Suppressor macrophage treated with lipopolysaccharide for 4 hours (primary cell): ENCODE results near the gene ZDHHC6.
"Not testable (repeated sequence)": the region's sequence is repeated elsewhere in the genome, so short reads cannot be mapped to it uniquely, and the experiment has no call there.

Experiments used
- DNase-seq: peaks from one replicate; pipeline ENCODE4 v3.0.0-alpha.2; 2020

The ZDHHC6 gene

DNA sequence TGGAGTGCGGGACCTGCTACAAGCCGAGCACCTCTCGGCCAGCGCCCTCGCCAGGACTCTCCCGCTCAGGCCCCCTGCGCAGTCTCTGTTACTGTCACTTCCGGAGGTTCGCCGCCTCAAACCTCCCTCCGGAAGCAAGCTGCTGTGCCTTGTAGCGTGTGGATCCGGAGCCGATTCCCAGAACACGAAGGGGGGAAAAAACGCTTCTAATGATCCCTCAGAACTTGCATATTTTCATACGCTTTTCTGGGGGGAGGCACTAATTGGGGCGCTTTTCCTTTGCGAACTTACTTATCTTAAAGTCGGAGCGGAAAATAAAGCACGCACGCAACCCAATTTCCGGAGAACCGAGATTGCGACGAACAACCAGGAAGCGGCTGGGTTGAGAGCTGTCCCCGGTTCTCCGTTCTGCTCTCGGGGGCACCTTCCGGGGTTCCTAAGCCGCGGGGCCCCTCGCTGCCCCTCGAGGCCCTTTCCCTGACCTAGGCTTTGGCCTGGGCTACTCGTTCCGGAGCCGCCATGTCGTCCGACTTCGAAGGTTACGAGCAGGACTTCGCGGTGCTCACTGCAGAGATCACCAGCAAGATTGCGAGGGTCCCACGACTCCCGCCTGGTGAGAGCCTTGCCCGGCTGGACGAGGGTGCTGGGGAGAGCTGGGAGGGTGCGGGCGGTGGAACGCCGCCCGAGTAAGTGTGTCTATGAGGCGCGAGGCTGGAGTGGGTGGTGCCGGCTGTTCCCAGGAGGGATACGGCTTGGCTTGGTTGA is at the start of gene ZDHHC6, which contains the start of gene VTI1A:
TSS of gene ZDHHC6 (minus strand) at position 60 of the 765 bp plus-strand sequence. CDS start 1,478 bp downstream, outside the sequence.
TSS of gene VTI1A (plus strand) at position 361 of the 765 bp plus-strand sequence. CDS start at position 520, 159 bp downstream.
- DNase-seq = peak; percentile 88

DNA sequence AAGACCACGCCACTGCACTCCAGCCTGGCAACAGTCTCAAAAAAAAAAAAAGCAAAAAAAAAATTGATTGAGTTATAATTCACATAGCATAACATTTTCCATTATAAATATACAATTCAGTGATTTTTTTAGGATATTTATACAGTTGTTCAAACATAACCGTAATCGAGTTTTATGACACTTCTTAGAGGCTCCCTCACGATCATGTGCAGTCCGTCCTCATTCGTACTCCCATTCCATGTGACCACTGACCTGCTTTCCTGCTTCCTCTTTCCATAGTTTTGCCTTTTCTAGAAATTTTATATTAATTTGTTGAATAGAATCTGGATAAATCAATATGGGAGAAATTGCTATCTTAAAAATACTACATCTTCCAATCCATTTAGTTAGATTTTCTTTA is 46.0 kb upstream of the ZDHHC6 start:
- no peak for DNase-seq

DNA sequence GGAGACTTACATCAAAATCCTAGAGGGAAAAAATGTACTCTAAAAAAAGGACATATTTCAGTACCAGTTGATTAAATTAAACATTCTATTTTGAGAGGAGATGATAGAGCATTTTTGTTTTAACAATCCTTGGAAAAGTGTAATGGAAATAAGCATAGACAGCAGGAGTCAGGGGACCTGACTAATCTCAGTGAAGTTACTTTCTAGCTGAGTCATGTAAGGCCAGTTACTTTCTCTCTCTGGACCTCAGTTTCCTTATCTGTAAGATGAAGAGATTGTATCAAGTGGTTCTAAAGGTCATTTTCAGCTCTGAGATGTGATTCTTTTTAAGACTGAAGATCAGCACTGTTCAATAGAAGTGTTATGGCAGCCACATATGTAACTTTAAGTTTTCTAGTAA is 44.4 kb upstream of the ZDHHC6 start:
- no peak for DNase-seq

DNA sequence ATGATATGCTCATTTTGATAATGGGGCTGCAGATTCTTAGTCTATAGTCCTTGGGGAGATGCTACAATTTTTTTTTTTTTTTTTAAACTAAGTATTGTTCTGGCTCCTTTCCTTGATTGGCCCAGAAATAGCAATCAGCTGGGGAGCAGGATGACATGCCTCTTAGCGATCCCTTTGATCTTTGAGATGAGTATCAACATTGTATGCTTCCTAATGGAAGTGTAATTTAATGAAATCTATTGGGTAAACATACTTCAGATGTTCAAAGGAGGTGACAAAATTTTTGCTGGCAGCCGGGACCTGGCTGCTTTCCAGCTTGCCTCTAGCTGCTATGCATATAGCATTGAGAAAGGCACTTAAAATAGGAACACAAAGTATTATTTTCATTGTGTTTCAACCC is 43.8 kb upstream of the ZDHHC6 start:
- no peak for DNase-seq

DNA sequence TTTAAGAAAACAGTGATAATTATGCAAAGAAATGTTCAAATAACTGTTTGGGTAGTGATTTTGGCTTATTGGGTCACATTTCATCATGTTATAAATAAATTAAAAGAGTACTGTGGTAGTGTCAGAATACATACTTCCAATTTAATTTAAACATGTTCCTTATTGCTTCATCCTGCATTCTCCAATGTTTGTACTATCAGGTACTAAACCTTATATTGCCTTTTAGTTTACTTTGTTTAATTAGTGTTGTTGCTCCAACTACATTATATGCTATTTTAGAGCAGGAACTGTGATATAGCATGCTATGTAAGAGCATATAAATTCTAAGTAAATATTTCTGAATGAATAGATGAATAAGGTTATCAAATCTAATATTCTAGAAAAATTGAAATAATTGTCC is 41.2 kb upstream of the ZDHHC6 start:
- DNase-seq = no peak

- no peak for DNase-seq
Measured at GRCh38 chr10:112484399-112484798, 37.7 kb upstream of the ZDHHC6 start.

DNA sequence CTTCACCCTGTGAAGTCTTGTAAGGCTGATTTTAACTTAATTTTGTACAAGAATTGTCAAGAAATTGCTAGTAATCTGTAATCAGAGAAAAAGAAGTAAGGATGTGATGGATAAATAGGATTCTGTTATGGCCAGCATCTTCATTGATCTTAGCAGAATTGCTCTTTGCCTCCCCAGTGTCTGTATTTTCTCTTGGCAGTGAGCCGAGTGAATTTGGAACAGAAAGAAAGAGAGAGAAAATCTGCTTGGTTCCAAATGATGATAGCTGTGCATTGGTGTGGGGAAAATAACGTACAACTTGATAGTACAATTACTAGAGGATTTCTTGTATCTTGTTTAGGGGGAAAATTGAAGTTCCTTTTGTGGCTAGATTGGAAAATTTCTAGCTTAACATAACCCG is 34.9 kb upstream of the ZDHHC6 start:
- no peak for DNase-seq

DNA sequence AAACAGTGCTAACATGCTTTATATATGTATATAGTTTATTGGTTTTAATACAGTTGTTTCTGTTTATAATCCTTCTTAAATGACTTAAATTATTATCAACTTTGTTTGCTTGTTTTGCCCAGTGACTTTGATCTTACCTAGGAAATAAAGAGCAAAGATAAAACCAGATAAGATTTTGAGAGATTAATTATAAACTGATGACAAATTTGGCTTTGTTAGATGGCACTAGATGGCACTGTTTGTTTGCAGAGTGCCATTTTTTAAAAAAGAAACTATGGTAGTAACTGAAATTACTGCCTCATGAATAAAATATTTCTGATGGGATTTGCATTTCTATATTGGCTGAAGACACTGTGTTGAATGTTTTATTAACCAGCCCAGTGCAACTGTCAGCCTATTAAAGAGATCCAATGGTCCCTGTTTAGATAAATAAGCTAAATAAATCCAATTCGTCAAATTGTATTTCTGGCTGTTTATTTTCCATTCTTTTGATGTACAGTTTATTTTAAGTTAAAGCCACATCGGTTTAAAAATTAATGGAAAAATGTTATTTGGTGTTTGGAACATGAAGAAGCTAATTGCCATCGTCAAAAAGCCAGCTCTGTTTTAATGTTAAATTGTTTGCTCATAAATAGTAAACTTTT is 29.0 kb upstream of the ZDHHC6 start:
- DNase-seq = peak; percentile 9

GRCh38 chr10:112471878-112472487 is 25.3 kb upstream of the ZDHHC6 start:
- peak; percentile 54 for DNase-seq

- no peak for DNase-seq
Measured at GRCh38 chr10:112467541-112468075, 20.9 kb upstream of the ZDHHC6 start.

GRCh38 chr10:112466802-112467201 is 20.1 kb upstream of the ZDHHC6 start:
- DNase-seq = no peak

GRCh38 chr10:112465299-112465883 is 18.7 kb upstream of the ZDHHC6 start:
- peak; percentile 61 for DNase-seq

GRCh38 chr10:112464074-112464473 is 17.4 kb upstream of the ZDHHC6 start:
- not testable (repeated sequence) for DNase-seq

DNA sequence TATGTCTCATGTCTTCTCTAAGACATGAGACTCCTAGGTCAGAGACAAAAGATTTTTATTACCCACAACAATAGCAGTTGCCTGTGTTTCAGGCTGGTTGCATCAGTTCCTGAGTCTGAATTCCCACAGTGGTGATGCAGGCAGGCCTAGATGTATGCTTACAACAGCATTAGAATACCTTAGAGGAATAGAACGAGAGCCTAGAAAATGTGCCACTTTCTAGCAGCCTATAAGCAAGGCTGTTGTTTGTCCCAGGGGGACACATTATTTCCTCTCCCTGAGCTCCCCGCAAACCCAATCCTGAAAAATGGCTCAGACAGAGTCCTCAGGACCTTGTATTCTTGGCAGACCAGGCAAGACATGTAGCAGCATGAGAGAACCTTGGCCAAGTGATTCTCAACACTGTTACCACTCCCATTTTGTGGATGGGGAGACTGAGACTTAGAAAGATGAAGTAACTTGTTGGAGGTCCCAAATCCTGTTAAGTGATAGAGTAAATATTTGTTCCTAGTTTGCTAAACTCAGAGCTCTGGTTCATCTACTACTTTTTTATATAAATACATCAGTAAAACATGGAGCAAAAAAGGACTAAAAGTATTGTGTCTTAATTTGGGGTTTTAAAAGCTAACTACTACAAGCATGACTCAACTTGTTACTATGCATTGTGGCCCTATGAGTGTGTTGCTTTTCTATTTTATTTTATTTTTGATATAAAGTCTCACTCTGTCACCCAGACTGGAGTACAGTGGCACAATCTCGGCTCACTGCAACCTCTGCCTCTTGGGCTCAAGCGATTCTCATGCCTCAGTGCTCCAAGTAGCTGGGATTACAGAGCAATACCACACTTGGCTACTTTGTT is 14.5 kb upstream of the ZDHHC6 start:
- DNase-seq = peak; percentile 51

DNA sequence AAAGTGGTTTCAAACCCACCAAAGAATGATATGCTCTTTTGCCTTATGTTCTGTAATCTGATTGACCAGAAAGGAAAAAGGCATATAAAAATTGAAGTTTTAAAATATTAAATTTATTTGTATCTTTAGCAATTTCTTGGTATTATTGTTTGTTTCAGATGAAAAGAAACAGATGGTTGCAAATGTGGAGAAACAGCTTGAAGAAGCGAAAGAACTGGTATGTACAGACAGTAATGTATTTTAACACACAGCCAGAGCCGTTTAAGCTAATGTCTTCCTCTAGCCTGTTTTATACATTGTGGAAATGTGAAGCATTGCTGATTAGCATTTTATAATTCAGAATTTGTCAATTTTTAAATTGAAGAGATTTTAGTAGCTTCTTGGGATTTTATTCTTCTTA is 13.7 kb upstream of the ZDHHC6 start:
- DNase-seq = no peak

DNA sequence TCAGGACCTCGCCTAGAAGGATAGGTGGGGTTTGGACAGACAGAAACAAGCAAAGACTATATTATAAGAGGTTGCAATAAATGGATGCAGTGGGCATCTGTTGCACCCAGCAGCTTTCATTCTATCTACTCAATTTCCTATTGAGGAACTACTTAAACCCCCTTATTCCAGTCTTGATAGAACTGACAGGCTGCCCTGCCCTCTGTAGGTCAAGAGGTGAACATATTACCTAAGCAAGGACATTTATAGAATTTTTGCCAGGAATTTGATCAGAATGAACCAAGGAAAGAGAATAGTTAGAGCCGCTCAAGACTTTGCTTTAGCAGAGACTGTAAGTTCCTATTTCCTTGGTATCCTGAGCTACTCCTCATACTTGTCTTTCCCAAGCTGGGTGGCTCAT is 9.8 kb upstream of the ZDHHC6 start:
- no peak for DNase-seq

DNA sequence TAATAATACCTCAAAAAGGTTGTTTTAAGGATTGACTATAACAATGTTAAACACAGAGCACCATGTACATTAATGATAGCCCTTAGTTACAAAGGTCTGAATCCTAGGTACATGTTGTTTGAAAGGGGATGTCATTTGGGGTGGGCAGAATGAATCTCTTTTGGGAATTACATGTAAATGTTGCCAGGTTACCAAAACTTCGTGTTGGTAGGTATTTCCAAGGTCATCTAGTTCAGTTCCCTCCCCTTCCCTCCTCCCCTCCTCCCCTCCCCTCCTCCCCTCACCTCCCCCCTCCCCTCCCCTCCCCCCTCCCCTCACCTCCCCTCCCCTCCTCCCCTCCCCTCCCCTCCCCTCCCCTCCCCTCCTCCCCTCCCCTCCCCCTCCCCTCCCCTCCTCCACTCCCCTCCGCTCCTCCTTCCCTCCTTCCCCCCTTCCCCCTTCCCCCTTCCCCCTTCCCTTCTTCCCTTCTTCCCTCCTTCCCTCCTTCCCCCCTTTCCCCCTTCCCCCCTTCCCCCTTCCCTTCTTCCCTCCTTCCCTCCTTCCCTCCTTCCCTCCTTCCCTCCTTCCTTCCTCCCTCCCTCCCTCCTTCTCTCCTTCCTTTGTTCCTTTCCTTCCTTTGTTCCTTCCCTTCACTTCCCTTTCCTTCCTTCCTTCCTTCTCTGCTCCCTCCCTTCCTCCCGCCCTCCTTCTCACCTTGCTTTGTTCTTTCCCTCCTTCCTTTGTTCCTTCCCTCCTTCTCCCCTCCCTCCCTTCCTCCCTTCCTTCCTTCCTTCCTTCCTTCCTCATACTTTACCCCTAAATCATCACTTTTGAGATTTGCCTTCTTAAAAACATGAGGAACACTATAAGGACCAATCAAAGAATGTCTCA is 8.4 kb upstream of the ZDHHC6 start:
- DNase-seq = no peak

GRCh38 chr10:112448888-112449287 is 2.2 kb upstream of the ZDHHC6 start:
- peak; percentile 77 for DNase-seq

DNA sequence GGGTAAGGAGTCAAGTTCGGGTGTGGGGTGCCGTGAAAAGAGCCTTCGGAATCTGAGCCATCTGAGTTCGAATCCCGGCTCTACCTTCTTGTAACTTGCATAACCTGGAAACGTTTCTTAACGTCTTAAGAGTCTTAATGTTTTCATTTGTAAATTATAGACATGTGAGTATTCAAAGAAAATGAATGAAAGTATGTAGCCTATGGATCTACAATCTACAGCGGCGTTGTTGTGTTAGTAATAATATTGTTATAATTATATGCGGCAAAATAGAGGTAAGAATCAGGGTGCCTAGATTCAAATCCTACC is 860 bp upstream of the ZDHHC6 start:
- no peak for DNase-seq

- DNase-seq = peak; percentile 47
Measured at GRCh38 chr10:112446055-112446854, 459 bp downstream of the ZDHHC6 start.

GRCh38 chr10:112442063-112442462 is 4.7 kb downstream of the ZDHHC6 start:
- peak; percentile 20 for DNase-seq
